ENCODE data around the gene ODAD4.
"Not testable (repeated sequence)": the region's sequence is repeated elsewhere in the genome, so short reads cannot be mapped to it uniquely, and the experiment has no call there.

ODAD4 gene

DNA sequence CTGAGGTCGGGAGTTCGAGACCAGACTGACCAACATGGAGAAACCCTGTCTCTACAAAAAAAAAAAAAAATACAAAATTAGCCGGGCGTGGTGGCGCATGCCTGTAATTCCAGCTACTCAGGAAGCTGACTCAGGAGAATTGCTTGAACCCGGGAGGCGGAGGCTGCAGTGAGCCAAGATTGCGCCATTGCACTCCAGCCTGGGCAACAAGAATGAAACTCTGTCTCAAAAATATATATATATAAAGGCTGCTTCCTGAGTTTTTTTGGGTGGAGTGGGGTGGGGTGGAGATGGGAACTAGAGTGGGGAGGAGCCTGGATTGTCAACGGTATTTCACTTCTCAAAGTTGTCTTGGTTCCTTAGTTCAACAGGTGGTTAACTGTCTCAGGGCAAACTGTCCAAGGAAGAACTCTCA lies 79.9 kb downstream of the ODAD4 start:
- peak; percentile 72 for DNase-seq

DNA sequence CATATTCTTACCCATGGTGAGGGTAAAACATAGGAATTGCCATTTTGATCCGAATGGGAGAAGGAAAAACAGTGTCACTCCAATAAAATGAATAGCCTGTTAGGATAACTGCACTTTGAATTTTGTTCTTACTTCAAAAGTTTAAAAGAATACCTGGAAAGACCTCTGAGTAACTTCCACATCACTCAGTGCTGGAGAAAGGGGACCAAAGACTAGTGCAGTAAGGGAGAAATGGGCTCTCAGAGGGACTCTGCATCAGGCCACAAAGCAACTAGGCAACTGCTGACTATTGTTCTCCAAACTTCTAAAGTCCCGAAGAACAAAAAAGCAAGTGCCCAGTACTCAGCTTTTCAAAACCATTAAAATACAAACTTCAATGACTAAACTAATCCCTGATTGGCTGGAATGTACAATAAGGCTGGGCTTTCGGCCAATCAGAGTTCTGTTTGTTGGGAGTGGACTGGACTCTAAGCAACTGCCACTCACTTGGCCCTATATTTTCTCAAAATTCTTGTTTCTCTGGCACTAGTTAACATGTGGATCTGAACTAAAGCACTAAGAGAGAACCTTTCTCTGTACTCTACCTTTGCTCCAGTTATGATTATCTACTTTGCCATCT lies 80.6 kb downstream of the ODAD4 start:
- peak; percentile 56 for DNase-seq

- not testable (repeated sequence) for DNase-seq
These were observed 81.9 kb downstream of the ODAD4 start for GRCh38 chr17:42012363-42012762.

DNA sequence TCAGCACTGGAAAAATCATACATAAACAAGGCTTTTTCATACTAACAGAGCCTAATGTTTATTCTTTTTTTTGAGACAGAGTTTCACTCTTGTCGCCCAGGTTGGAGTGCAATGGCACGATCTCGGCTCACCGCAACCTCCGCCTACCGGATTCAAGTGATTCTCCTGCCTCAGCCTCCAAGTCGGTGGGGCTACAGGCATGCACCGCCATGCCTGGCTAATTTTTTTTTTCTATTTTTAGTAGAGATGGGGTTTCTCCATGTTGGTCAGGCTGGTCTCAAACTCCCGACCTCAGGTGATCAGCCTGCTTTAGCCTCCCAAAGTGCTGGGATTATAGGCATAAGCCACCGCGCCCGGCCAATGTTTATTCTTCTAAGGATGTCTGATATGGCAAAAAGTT lies 83.3 kb downstream of the ODAD4 start:
- not testable (repeated sequence) for DNase-seq

All from inflammatory macrophage treated with lipopolysaccharide for 4 hours (primary cell).